Stomach (tissue), 9 donors: ENCODE results near the gene NINL. TPM values are rescaled to one million over a fixed set of nuclear protein-coding genes. Genes with fewer than 3 reads are reported as not detected.

Experiments
- DNase-seq, 2 donors: peaks; one replicate each; pipeline versions ENCODE4 v3.0.0 to v3.0.0-alpha.2; 2013 to 2019
- H3K27ac ChIP-seq, 5 donors: fragments of 200-600 bp in 4 of 5; sonication (generic) in 4 of 5; one replicate each; pipeline ENCODE4 v1.5.1; 2013 to 2019; ENCODE audit warnings: mild to moderate bottlenecking in 1 of 5, moderate library complexity in 1 of 5
- H3K27me3 ChIP-seq, 3 donors: fragments of 200-600 bp; sonication (generic); one replicate each; pipeline ENCODE4 v1.5.1; 2017 to 2019; ENCODE audit warnings: mixed run types in 1 of 3
- H3K36me3 ChIP-seq, 4 donors: fragments of 200-600 bp; sonication (generic); 1 replicate in 3 of 4; 2 replicates in 1 of 4; pipeline ENCODE4 v1.5.1; 2016 to 2019
- H3K4me1 ChIP-seq, 4 donors: fragments of 200-600 bp; sonication (generic); one replicate each; pipeline ENCODE4 v1.5.1; 2016 to 2019
- H3K4me3 ChIP-seq, 4 donors: fragments of 200-600 bp; sonication (generic) in 3 of 4; one replicate each; pipeline ENCODE4 v1.5.1; 2016 to 2019; ENCODE audit warnings: mild to moderate bottlenecking in 1 of 4
- H3K9me3 ChIP-seq, 4 donors: fragments of 200-600 bp; sonication (generic); one replicate each; pipeline ENCODE4 v1.5.1; 2016 to 2019
- CTCF ChIP-seq, 7 experiments: fragments of 450-650 bp in 4 of 7; fragments of 200-600 bp in 3 of 7; sonication (generic) in 3 of 7; IDR thresholded peaks; one replicate each; pipeline ENCODE4 v1.5.1; 2016 to 2019; ENCODE audit warnings: antibody characterized with exemption in 7 of 7, control low read depth in 2 of 7, mild to moderate bottlenecking in 1 of 7
- EP300 ChIP-seq: sonication (generic); formaldehyde crosslinking; IDR thresholded peaks from one replicate; pipeline ENCODE4 v1.6.1; 2017; ENCODE audit warnings: antibody characterized with exemption
- POLR2A ChIP-seq, 4 donors: fragments of 450-650 bp; IDR thresholded peaks; one replicate each; pipeline ENCODE4 v1.6.1; 2016; ENCODE audit warnings: antibody characterized with exemption in 4 of 4, control low read depth in 2 of 4, mild to moderate bottlenecking in 1 of 4, moderate library complexity in 1 of 4
- POLR2AphosphoS5 ChIP-seq, 3 donors: sonication (generic); formaldehyde crosslinking; IDR thresholded peaks; one replicate each; pipeline ENCODE4 v1.6.1; 2016; ENCODE audit warnings: antibody characterized with exemption in 3 of 3
- WGBS, 5 donors: extraction: QIAGEN DNeasy Blood & Tissue Kit in 3 of 5; methylation state at CpG; one replicate each; pipeline versions ENCODE4 v1.1.5 to v1.1.7; 2013 to 2018; 5-methylcytosine and 5-hydroxymethylcytosine counted together
- intact Hi-C: fragments of 100-400 bp; cut with DNase I; formaldehyde crosslinking; loops from one replicate; pipeline ENCODE4 v1.15.1; 2023; ENCODE audit warnings: low total_unique reads
- polyA plus RNA-seq, 3 donors: library from polyadenylated mRNA; stranded (reverse); fragments of 200-250 nt; gene quantifications; one replicate each; pipeline ENCODE4 v1.2.3, GENCODE V29; 2013
- total RNA-seq, 5 donors: library from RNA; depleted of rRNA; stranded (reverse); fragments of >200 nt; gene quantifications; one replicate each; pipeline versions ENCODE4 v1.1.0 to v1.2.3, GENCODE V29; 2014 to 2016
- donor health status: healthy with polysubstance abuse.
- donor health status: Bipolar disorder and iron deficiency.
- donor health status: healthy.

The NINL gene
- total and polyA plus RNA-seq, 8 donors, result 3.1 to 34.8 (median 11.5) TPM

- Histone ChIP-seq H3K36me3 (no peaks in the 10 kb centered on the region), H3K9me3 (no peaks in the 10 kb centered on the region), H3K4me3 (peak overlapping the region; percentile 66 to 98 (median 87)), H3K27ac (peak overlapping the region; percentile 93 to 97 (median 94)), H3K27me3 (no peaks in the 10 kb centered on the region), H3K4me1 (peaks cover 12 to 35% (median 26%) of the 10 kb centered on the region in 4 donors)
- WGBS, 5 donors, result 0% methylated on average over 16 to 45 of the region's 45 CpGs
- intact Hi-C loops, result no loop called here
- DNase-seq, result peak; percentile 39 to 72
- no peak for TF ChIP-seq CTCF (IDR thresholded peaks at IDR 0.05)
- no peak for TF ChIP-seq POLR2AphosphoS5 (IDR thresholded peaks at IDR 0.05)
- TF ChIP-seq POLR2A (IDR thresholded peaks at IDR 0.05), result no peak
Observed at GRCh38 chr20:25623225-25623735, 37.9 kb upstream of the NINL start.

- Histone ChIP-seq H3K27ac (peak overlapping the region; percentile 93 to 97 (median 94)), H3K9me3 (no peaks in the 10 kb centered on the region), H3K4me3 (peak overlapping the region; percentile 66 to 98 (median 87)), H3K27me3 (no peaks in the 10 kb centered on the region), H3K36me3 (no peaks in the 10 kb centered on the region), H3K4me1 (peaks cover 12 to 35% (median 26%) of the 10 kb centered on the region in 4 donors)
- TF ChIP-seq POLR2AphosphoS5 (IDR thresholded peaks at IDR 0.05) (no peak), CTCF (IDR thresholded peaks at IDR 0.05) (no peak), POLR2A (IDR thresholded peaks at IDR 0.05) (no peak)
- intact Hi-C loops, result no loop called here
- WGBS, 5 donors, result 33 to 39% (median 37%) methylated on average over 17 of the region's 17 CpGs
- no peak for DNase-seq
Observed at GRCh38 chr20:25622450-25623224, 37.3 kb upstream of the NINL start.

- intact Hi-C loops, result no loop called here
- Histone ChIP-seq H3K36me3 (no peaks in the 10 kb centered on the region), H3K4me3 (peak overlapping the region in 1 of 4 donors; percentile 81), H3K9me3 (no peaks in the 10 kb centered on the region), H3K27ac (no peak overlapping the region), H3K4me1 (peaks cover 12 to 35% (median 26%) of the 10 kb centered on the region in 4 donors), H3K27me3 (no peaks in the 10 kb centered on the region)
- DNase-seq, result no peak
- TF ChIP-seq POLR2A (IDR thresholded peaks at IDR 0.05) (no peak), POLR2AphosphoS5 (IDR thresholded peaks at IDR 0.05) (no peak), EP300 (no peak), CTCF (IDR thresholded peaks at IDR 0.05) (no peak)
- WGBS, 5 donors, result 88 to 98% (median 94%) methylated on average over 6 of the region's 6 CpGs
Observed at GRCh38 chr20:25622049-25622448, 36.7 kb upstream of the NINL start.

- intact Hi-C loops, result no loop called here
- WGBS, 5 donors, result 89 to 99% (median 95%) methylated on average over 3 of the region's 3 CpGs
- DNase-seq, result no peak
- TF ChIP-seq POLR2A (IDR thresholded peaks at IDR 0.05) (no peak), POLR2AphosphoS5 (IDR thresholded peaks at IDR 0.05) (no peak), CTCF (IDR thresholded peaks at IDR 0.05) (no peak), EP300 (no peak)
- Histone ChIP-seq H3K27me3 (no peaks in the 10 kb centered on the region), H3K4me3 (no peak overlapping the region), H3K36me3 (peaks cover 0 to 16% (median 14%) of the 10 kb centered on the region in 4 donors), H3K27ac (no peak overlapping the region), H3K9me3 (no peaks in the 10 kb centered on the region), H3K4me1 (peaks cover 6 to 27% (median 19%) of the 10 kb centered on the region in 4 donors)
Observed at GRCh38 chr20:25619514-25619913, 34.2 kb upstream of the NINL start.
